A549 (cell line): Measurements from ENCODE around the gene OPRM1. TPM values are rescaled to one million over a fixed set of nuclear protein-coding genes. Genes with fewer than 3 reads are reported as not detected.

Source experiments
- ATAC-seq, 2 experiments: fragments of 200-7000 bp in 1 of 2; fragments of >200 bp in 1 of 2; cut with Nextera tagmentation in 1 of 2; cut with Tn5 transposase in 1 of 2; 3 replicates each; pipeline versions ENCODE4 v1.8.0 to v1.9.1; 2018 to 2020; ENCODE audit warnings: mild to moderate bottlenecking in 1 of 2, moderate library complexity in 1 of 2
- CTCF ChIA-PET: fragments of 300-600 bp; sonication (Branson Sonifier 250); formaldehyde crosslinking; extraction: SDS; loops from one replicate; lab custom pipeline; 2021; ENCODE audit warnings: antibody characterized with exemption, inconsistent platforms; lab: Yijun Ruan, JAX
- POLR2A ChIA-PET: fragments of 350-600 bp; formaldehyde crosslinking; extraction: SDS; loops from one replicate; lab custom pipeline; 2021; ENCODE audit warnings: antibody characterized with exemption, inconsistent platforms; lab: Yijun Ruan, JAX
- DNase-seq, 2 experiments: peaks; one replicate each; pipeline versions ENCODE4 v3.0.0 to v3.0.0-alpha.2; 2011 to 2016; ENCODE audit warnings: low read depth in 1 of 2, low spot score in 1 of 2
- FAIRE-seq: peaks from 2 replicates; lab custom pipeline; 2011; peaks lifted over from hg19 to GRCh38; lab: Jason Lieb, UNC
- H3K27ac ChIP-seq, 2 experiments: fragments of >200 bp; sonication (Bioruptor Twin); formaldehyde crosslinking; 3 replicates each; pipeline ENCODE4 v1.5.1; 2016 to 2017
- H3K4me1 ChIP-seq: fragments of >200 bp; sonication (Bioruptor Twin); formaldehyde crosslinking; 3 replicates; pipeline ENCODE4 v1.6.1; 2016
- H3K4me2 ChIP-seq: fragments of >200 bp; sonication (Bioruptor Twin); formaldehyde crosslinking; 3 replicates; pipeline ENCODE4 v1.6.1; 2016
- H3K4me3 ChIP-seq: fragments of >200 bp; sonication (Bioruptor Twin); formaldehyde crosslinking; 3 replicates; pipeline ENCODE4 v1.5.1; 2016
- H3K9me3 ChIP-seq: fragments of >200 bp; sonication (Bioruptor Twin); formaldehyde crosslinking; 3 replicates; pipeline ENCODE4 v1.6.1; 2016
- CBX2 ChIP-seq: fragments of 200-600 bp; sonication (generic); IDR thresholded peaks from 2 replicates; pipeline ENCODE4 v1.6.1; 2016; ENCODE audit warnings: low read depth, mild to moderate bottlenecking, borderline replicate concordance
- CBX8 ChIP-seq: fragments of 200-600 bp; sonication (generic); IDR thresholded peaks from 2 replicates; pipeline ENCODE4 v1.6.1; 2016
- CHD2 ChIP-seq: fragments of 150-350 bp; IDR thresholded peaks from 2 replicates; pipeline ENCODE4 v1.6.1; 2014; ENCODE audit warnings: low read length; ENCODE audit not compliant: partially characterized antibody
- FOSL2 ChIP-seq, 2 experiments: fragments of 450-650 bp in 1 of 2; fragments of >200 bp in 1 of 2; sonication (Bioruptor Twin) in 1 of 2; formaldehyde crosslinking; IDR thresholded peaks; 2 replicates each; pipeline versions ENCODE4 v1.5.0 to v1.6.1; 2016 to 2020; ENCODE audit warnings: mild to moderate bottlenecking in 1 of 2, moderate library complexity in 1 of 2
- FOXS1 ChIP-seq: fragments of 250-450 bp; sonication (Bioruptor Pico); IDR thresholded peaks from 2 replicates; pipeline ENCODE4 v1.5.0; 2020; ENCODE audit warnings: mild to moderate bottlenecking, moderate library complexity
- GATA3 ChIP-seq: IDR thresholded peaks from 2 replicates; pipeline ENCODE4 v1.6.1; 2012; ENCODE audit warnings: borderline replicate concordance
- HDAC2 ChIP-seq: fragments of 200-600 bp; sonication (generic); IDR thresholded peaks from 2 replicates; pipeline ENCODE4 v1.6.1; 2016
- HOXA7 ChIP-seq: fragments of 250-450 bp; sonication (Bioruptor Pico); IDR thresholded peaks from 2 replicates; pipeline ENCODE4 v1.5.0; 2020; ENCODE audit warnings: mild to moderate bottlenecking, moderate library complexity
- HOXB13 ChIP-seq: fragments of 250-450 bp; sonication (Bioruptor Pico); IDR thresholded peaks from 2 replicates; pipeline ENCODE4 v1.5.0; 2020; ENCODE audit warnings: low read depth, mild to moderate bottlenecking, moderate library complexity
- HOXB5 ChIP-seq: fragments of 250-450 bp; sonication (Bioruptor Pico); IDR thresholded peaks from 2 replicates; pipeline ENCODE4 v1.5.0; 2020; ENCODE audit warnings: mild to moderate bottlenecking, moderate library complexity
- JUNB ChIP-seq: fragments of >200 bp; sonication (Bioruptor Twin); formaldehyde crosslinking; IDR thresholded peaks from 2 replicates; pipeline ENCODE4 v1.6.1; 2016
- KDM5A ChIP-seq: fragments of 200-600 bp; sonication (generic); IDR thresholded peaks from 2 replicates; pipeline ENCODE4 v1.6.1; 2016; ENCODE audit warnings: antibody characterized with exemption, mild to moderate bottlenecking
- MAZ ChIP-seq: fragments of 150-350 bp; IDR thresholded peaks from 2 replicates; pipeline ENCODE4 v1.6.1; 2014; ENCODE audit warnings: antibody characterized with exemption, low read depth, low read length, borderline replicate concordance
- MYC ChIP-seq: IDR thresholded peaks from 2 replicates; pipeline ENCODE4 v1.6.1; 2012; ENCODE audit warnings: mild to moderate bottlenecking, inconsistent platforms, low read length, improper control_type of control experiment, borderline replicate concordance
- NPAS2 ChIP-seq: fragments of 250-450 bp; sonication (Bioruptor Pico); IDR thresholded peaks from 2 replicates; pipeline ENCODE4 v1.8.0; 2022; ENCODE audit warnings: mild to moderate bottlenecking, moderate library complexity, borderline replicate concordance
- NR3C1 ChIP-seq: fragments of >200 bp; sonication (Bioruptor Twin); formaldehyde crosslinking; IDR thresholded peaks from 3 replicates; pipeline ENCODE4 v1.6.1; 2017
- POLR2A ChIP-seq: IDR thresholded peaks from 2 replicates; pipeline ENCODE4 v1.6.1; 2012; ENCODE audit warnings: mild to moderate bottlenecking, low read length
- RAD21 ChIP-seq, 2 experiments: fragments of >200 bp in 1 of 2; sonication (Bioruptor Twin) in 1 of 2; formaldehyde crosslinking in 1 of 2; IDR thresholded peaks in 1 of 2; conservative IDR thresholded peaks in 1 of 2; 2 replicates in 1 of 2; 3 replicates in 1 of 2; pipeline ENCODE4 v1.6.1; 2012 to 2018; ENCODE audit warnings: inconsistent platforms in 1 of 2
- RCOR1 ChIP-seq: fragments of 150-350 bp; IDR thresholded peaks from 2 replicates; pipeline ENCODE4 v1.6.1; 2014; ENCODE audit warnings: antibody characterized with exemption, low read length, low read depth
- RFX5 ChIP-seq: fragments of 450-650 bp; IDR thresholded peaks from 2 replicates; pipeline ENCODE4 v1.7.1; 2014; ENCODE audit warnings: antibody characterized with exemption, mild to moderate bottlenecking, moderate library complexity
- SMC3 ChIP-seq: fragments of >200 bp; sonication (Bioruptor Twin); formaldehyde crosslinking; IDR thresholded peaks from 3 replicates; pipeline ENCODE4 v1.6.1; 2018; ENCODE audit warnings: inconsistent platforms
- TP53 ChIP-seq: fragments of 250-450 bp; sonication (Bioruptor Pico); IDR thresholded peaks from 2 replicates; pipeline ENCODE4 v1.5.0; 2021; ENCODE audit warnings: mild to moderate bottlenecking, moderate library complexity
- ZC3H11A ChIP-seq: fragments of 450-650 bp; IDR thresholded peaks from 2 replicates; pipeline ENCODE4 v1.6.1; 2014; ENCODE audit warnings: antibody characterized with exemption, mild to moderate bottlenecking
- ZSCAN20 ChIP-seq: fragments of 250-450 bp; sonication (Bioruptor Pico); IDR thresholded peaks from 2 replicates; pipeline ENCODE4 v1.8.0; 2022; ENCODE audit warnings: mild to moderate bottlenecking, moderate library complexity
- WGBS: methylation state at CpG from one replicate; pipeline ENCODE4 v1.1.6; 2017; ENCODE audit errors: missing lambda C conversion rate; 5-methylcytosine and 5-hydroxymethylcytosine counted together
- polyA plus RNA-seq, 4 experiments: library from polyadenylated mRNA; depleted of rRNA in 3 of 4; stranded (reverse); fragments of >200 nt; fragmentation: RNase III in 1 of 4; extraction: RNeasy Plus Mini Kit Qiagen cat#74134 plus additional on column Dnase treatment in 1 of 4; gene quantifications; 2 replicates in 3 of 4; 3 replicates in 1 of 4; pipeline ENCODE4 v1.2.3, GENCODE V29; 2011 to 2017
- TF ChIP-seq, protein P1 (sequence below): fragments of 250-450 bp; sonication (Bioruptor Pico); IDR thresholded peaks from 2 replicates; pipeline ENCODE4 v1.5.0; 2021; ENCODE audit warnings: mild to moderate bottlenecking, moderate library complexity, borderline replicate concordance
- TF ChIP-seq, protein P2 (sequence below): IDR thresholded peaks from 2 replicates; pipeline ENCODE4 v1.6.1; 2012
- TF ChIP-seq, protein P3 (sequence below): fragments of 450-650 bp; IDR thresholded peaks from 2 replicates; pipeline ENCODE4 v1.6.1; 2014; ENCODE audit warnings: antibody characterized with exemption

OPRM1 gene
- polyA plus RNA-seq, 2 of the 4 experiments (the other 2 are of a cell fraction), result not detected

DNA sequence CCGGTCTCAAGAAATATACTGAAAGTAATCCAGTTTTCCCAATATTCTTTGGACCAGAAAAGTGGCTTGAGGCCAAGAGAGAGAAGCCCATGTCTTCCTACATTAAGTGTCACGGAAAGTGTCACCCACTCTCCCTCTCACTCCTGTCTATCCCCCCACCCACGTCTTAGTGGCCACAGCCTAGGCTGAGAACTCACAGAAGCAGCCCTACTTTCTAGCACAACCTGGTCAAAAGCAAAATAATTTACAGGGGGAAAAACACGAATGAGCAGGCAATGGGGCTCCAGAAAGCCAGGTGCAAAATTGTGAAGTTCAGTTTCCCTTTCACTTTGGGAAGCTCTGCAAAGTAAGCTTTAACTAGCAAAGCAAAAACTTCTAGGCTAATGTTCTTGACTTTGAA lies 118.0 kb downstream of the OPRM1 start:
- ATAC-seq (no peak), FAIRE-seq (no peak), DNase-seq (no peak)
- H3K4me3 ChIP-seq, result no peak overlapping the region
- H3K4me1 ChIP-seq, result no peaks in the 10 kb centered on the region
- H3K27ac ChIP-seq, result no peak overlapping the region
- no peak for TF ChIP-seq HOXB13 (CRISPR knock-in tag)
- no peak for TF ChIP-seq JUNB
- no peak for TF ChIP-seq CBX8
- TF ChIP-seq RAD21 (conservative IDR thresholded peaks at IDR 0.05 in 1 of 2, IDR thresholded peaks at IDR 0.05 in 1 of 2), result no peak
- TF ChIP-seq NPAS2 (CRISPR knock-in tag), result no peak
- TF ChIP-seq ZSCAN20, result no peak
- TF ChIP-seq HOXB5 (CRISPR knock-in tag), result no peak
- TF ChIP-seq NR3C1, result no peak
- no peak for TF ChIP-seq ZC3H11A
- no peak for TF ChIP-seq FOXS1 (CRISPR knock-in tag)
- no peak for TF ChIP-seq HOXA7 (CRISPR knock-in tag)
- no peak for TF ChIP-seq CHD2
- TF ChIP-seq MYC, result no peak
- TF ChIP-seq SMC3, result no peak
- TF ChIP-seq HDAC2, result no peak
- TF ChIP-seq, protein P1, sequence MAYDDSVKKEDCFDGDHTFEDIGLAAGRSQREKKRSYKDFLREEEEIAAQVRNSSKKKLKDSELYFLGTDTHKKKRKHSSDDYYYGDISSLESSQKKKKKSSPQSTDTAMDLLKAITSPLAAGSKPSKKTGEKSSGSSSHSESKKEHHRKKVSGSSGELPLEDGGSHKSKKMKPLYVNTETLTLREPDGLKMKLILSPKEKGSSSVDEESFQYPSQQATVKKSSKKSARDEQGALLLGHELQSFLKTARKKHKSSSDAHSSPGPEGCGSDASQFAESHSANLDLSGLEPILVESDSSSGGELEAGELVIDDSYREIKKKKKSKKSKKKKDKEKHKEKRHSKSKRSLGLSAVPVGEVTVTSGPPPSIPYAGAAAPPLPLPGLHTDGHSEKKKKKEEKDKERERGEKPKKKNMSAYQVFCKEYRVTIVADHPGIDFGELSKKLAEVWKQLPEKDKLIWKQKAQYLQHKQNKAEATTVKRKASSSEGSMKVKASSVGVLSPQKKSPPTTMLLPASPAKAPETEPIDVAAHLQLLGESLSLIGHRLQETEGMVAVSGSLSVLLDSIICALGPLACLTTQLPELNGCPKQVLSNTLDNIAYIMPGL, result no peak
- H3K9me3 ChIP-seq, result no peaks in the 10 kb centered on the region
- POLR2A ChIA-PET, result no interaction called here
- H3K4me2 ChIP-seq, result no peak overlapping the region
- CTCF ChIA-PET, result interaction anchor here (0.5 to 5.6 kb wide), 6 partner anchors 77 to 251 kb away, joined by 3 to 31 read pairs (median 3); no protein-coding TSS in a partner anchor
- WGBS, result 48% methylated on average over 4 of the region's 4 CpGs

DNA sequence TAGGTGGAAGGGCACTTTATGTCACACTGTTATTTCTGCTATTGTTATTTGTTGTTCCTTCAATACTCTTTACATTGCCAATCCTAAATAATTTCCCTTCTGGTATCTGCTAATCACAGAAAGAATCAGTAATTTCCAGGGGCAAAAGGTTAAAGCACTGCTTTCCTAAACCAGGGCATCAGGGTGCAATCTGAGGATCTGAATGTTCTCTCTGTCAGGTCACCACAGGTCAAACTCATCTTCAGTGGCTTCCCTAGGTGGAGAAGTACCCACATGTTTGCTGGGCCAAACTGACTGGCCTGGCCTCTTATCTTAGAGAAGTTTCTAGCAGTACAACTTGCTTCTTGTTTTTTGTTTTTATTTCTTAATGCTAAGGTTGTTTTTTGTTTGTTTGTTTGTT lies 118.7 kb downstream of the OPRM1 start:
- Histone ChIP-seq H3K4me2 (no peak overlapping the region), H3K4me3 (no peak overlapping the region), H3K4me1 (no peaks in the 10 kb centered on the region), H3K9me3 (no peaks in the 10 kb centered on the region), H3K27ac (no peak overlapping the region)
- TF ChIP-seq POLR2A (no peak), TP53 (CRISPR knock-in tag) (no peak), RAD21 (conservative IDR thresholded peaks at IDR 0.05 in 1 of 2, IDR thresholded peaks at IDR 0.05 in 1 of 2) (no peak), HOXA7 (CRISPR knock-in tag) (no peak), HDAC2 (no peak), FOXS1 (CRISPR knock-in tag) (no peak)
- TF ChIP-seq, protein P1, result no peak
- TF ChIP-seq, protein P2, sequence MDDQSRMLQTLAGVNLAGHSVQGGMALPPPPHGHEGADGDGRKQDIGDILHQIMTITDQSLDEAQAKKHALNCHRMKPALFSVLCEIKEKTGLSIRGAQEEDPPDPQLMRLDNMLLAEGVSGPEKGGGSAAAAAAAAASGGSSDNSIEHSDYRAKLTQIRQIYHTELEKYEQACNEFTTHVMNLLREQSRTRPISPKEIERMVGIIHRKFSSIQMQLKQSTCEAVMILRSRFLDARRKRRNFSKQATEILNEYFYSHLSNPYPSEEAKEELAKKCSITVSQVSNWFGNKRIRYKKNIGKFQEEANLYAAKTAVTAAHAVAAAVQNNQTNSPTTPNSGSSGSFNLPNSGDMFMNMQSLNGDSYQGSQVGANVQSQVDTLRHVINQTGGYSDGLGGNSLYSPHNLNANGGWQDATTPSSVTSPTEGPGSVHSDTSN, result no peak
- DNase-seq (no peak), FAIRE-seq (no peak), ATAC-seq (no peak)
- POLR2A ChIA-PET, result no interaction called here
- CTCF ChIA-PET, result interaction anchor here (0.9 to 5.6 kb wide), 5 partner anchors 119 to 248 kb away, joined by 3 to 31 read pairs (median 3); no protein-coding TSS in a partner anchor

DNA sequence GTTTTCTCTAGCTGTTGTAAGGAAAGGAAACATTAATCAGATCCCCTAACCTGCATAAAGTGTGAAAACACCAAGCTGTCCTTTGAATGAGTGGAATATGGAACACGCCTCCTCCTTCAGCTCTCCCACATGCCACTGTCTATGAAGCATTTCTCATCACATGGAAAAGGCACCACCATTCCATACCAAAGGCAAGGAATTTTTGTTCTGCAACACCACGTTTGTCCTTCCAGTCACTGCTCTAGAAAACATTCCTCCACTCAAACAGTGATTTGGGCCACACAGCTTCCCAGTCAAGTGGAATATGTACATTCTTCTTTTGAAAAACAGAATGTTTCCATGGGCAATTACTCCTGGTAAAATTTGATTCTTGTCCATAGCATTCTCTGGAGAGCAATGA lies 120.1 kb downstream of the OPRM1 start:
- Histone ChIP-seq H3K27ac (no peak overlapping the region), H3K4me1 (no peaks in the 10 kb centered on the region), H3K9me3 (no peaks in the 10 kb centered on the region), H3K4me2 (no peak overlapping the region), H3K4me3 (no peak overlapping the region)
- no peak for FAIRE-seq
- WGBS, result 45% methylated on average over 2 of the region's 2 CpGs
- no peak for ATAC-seq
- DNase-seq, result no peak
- POLR2A ChIA-PET, result no interaction called here
- CTCF ChIA-PET, result interaction anchor here (1.0 to 5.6 kb wide), 2 partner anchors 118 to 211 kb away, joined by 3 to 31 read pairs; no protein-coding TSS in a partner anchor
- TF ChIP-seq CBX2 (no peak), RFX5 (no peak), KDM5A (no peak), GATA3 (no peak), MAZ (no peak), RCOR1 (no peak), HOXB13 (CRISPR knock-in tag) (no peak), FOSL2 (IDR thresholded peaks at IDR 0.05) (no peak), FOSL2 (CRISPR knock-in tag; IDR thresholded peaks at IDR 0.05) (no peak)
- TF ChIP-seq, protein P3, sequence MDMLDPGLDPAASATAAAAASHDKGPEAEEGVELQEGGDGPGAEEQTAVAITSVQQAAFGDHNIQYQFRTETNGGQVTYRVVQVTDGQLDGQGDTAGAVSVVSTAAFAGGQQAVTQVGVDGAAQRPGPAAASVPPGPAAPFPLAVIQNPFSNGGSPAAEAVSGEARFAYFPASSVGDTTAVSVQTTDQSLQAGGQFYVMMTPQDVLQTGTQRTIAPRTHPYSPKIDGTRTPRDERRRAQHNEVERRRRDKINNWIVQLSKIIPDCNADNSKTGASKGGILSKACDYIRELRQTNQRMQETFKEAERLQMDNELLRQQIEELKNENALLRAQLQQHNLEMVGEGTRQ, result no peak
- TF ChIP-seq, protein P2, result no peak
